H9 (cell line): ENCODE measurements around the gene SLAMF1. TPM values are rescaled to one million over a fixed set of nuclear protein-coding genes. Genes with fewer than 3 reads are reported as not detected.

Experiments
- DNase-seq: peaks from one replicate; pipeline ENCODE4 v3.0.0-alpha.2; 2017
- H2AFZ ChIP-seq: one replicate; pipeline ENCODE4 v1.6.1; 2013; ENCODE audit warnings: mild to moderate bottlenecking, low read length, control low read depth, moderate library complexity
- H2AK5ac ChIP-seq: 2 replicates; pipeline ENCODE4 v1.6.1; 2013; ENCODE audit warnings: low read length, control low read depth, mixed read lengths; ENCODE audit not compliant: insufficient read length
- H2BK120ac ChIP-seq: one replicate; pipeline ENCODE4 v1.6.1; 2013; ENCODE audit warnings: low read depth, mild to moderate bottlenecking, low read length, control low read depth, inconsistent platforms; ENCODE audit not compliant: poor library complexity, severe bottlenecking
- H2BK12ac ChIP-seq: 2 replicates; pipeline ENCODE4 v1.6.1; 2013; ENCODE audit warnings: low read length, control low read depth, mixed read lengths, low read depth; ENCODE audit not compliant: insufficient read length
- H2BK15ac ChIP-seq: 2 replicates; pipeline ENCODE4 v1.6.1; 2013; ENCODE audit warnings: low read depth, low read length, control low read depth
- H2BK20ac ChIP-seq: one replicate; pipeline ENCODE4 v1.6.1; 2013; ENCODE audit warnings: low read depth, mild to moderate bottlenecking, low read length, control low read depth, inconsistent platforms; ENCODE audit not compliant: poor library complexity, severe bottlenecking
- H2BK5ac ChIP-seq: 2 replicates; pipeline ENCODE4 v1.6.1; 2013; ENCODE audit warnings: low read length, control low read depth, mixed read lengths; ENCODE audit not compliant: insufficient read length
- H3K14ac ChIP-seq: 2 replicates; pipeline ENCODE4 v1.6.1; 2013; ENCODE audit warnings: low read length, control low read depth; ENCODE audit not compliant: insufficient read depth
- H3K18ac ChIP-seq: 2 replicates; pipeline ENCODE4 v1.6.1; 2013; ENCODE audit warnings: low read depth, mild to moderate bottlenecking, mixed read lengths, low read length, control low read depth; ENCODE audit not compliant: insufficient read length
- H3K23ac ChIP-seq: 2 replicates; pipeline ENCODE4 v1.6.1; 2013; ENCODE audit warnings: low read length, control low read depth, mixed read lengths, low read depth; ENCODE audit not compliant: insufficient read length
- H3K23me2 ChIP-seq: 2 replicates; pipeline ENCODE4 v1.6.1; 2013; ENCODE audit warnings: low read depth, mild to moderate bottlenecking, mixed read lengths, low read length, control low read depth; ENCODE audit not compliant: insufficient read length, poor library complexity, severe bottlenecking
- H3K27ac ChIP-seq: 2 replicates; pipeline ENCODE4 v1.5.1; 2013; ENCODE audit warnings: low read length, control low read depth, mixed read lengths, low read depth; ENCODE audit not compliant: insufficient read length
- H3K27me3 ChIP-seq: 2 replicates; pipeline ENCODE4 v1.6.1; 2013; ENCODE audit warnings: low read length, control low read depth, inconsistent platforms; ENCODE audit not compliant: insufficient read depth
- H3K4ac ChIP-seq: 2 replicates; pipeline ENCODE4 v1.6.1; 2013; ENCODE audit warnings: low read depth, mild to moderate bottlenecking, control low read depth, inconsistent platforms, low read length, moderate library complexity
- H3K4me1 ChIP-seq: 2 replicates; pipeline ENCODE4 v1.6.1; 2013; ENCODE audit warnings: low read length, control low read depth, inconsistent platforms; ENCODE audit not compliant: insufficient read depth
- H3K4me2 ChIP-seq: 2 replicates; pipeline ENCODE4 v1.6.1; 2013; ENCODE audit warnings: low read length, control low read depth, mixed read lengths; ENCODE audit not compliant: insufficient read length, insufficient read depth
- H3K56ac ChIP-seq: 2 replicates; pipeline ENCODE4 v1.6.1; 2013; ENCODE audit warnings: low read depth, mild to moderate bottlenecking, mixed read lengths, low read length, control low read depth; ENCODE audit not compliant: insufficient read length
- H3K79me1 ChIP-seq: 2 replicates; pipeline ENCODE4 v1.6.1; 2013; ENCODE audit warnings: low read depth, mild to moderate bottlenecking, moderate library complexity, low read length, control low read depth, inconsistent platforms; ENCODE audit not compliant: insufficient read depth, poor library complexity, severe bottlenecking
- H3K79me2 ChIP-seq: 2 replicates; pipeline ENCODE4 v1.6.1; 2013; ENCODE audit warnings: low read length, control low read depth, inconsistent platforms; ENCODE audit not compliant: insufficient read depth
- H3K9ac ChIP-seq: 2 replicates; pipeline ENCODE4 v1.6.1; 2013; ENCODE audit warnings: low read length, control low read depth, mixed read lengths; ENCODE audit not compliant: insufficient read length; ENCODE audit errors: extremely low read depth
- H3K9me3 ChIP-seq: one replicate; pipeline ENCODE4 v1.6.1; 2013; ENCODE audit warnings: low read depth, low read length, inconsistent platforms; ENCODE audit not compliant: control insufficient read depth
- H3T11ph ChIP-seq: one replicate; pipeline ENCODE4 v1.6.1; 2013; ENCODE audit warnings: mild to moderate bottlenecking, low read length, control low read depth, inconsistent platforms
- H4K20me1 ChIP-seq: one replicate; pipeline ENCODE4 v1.6.1; 2013; ENCODE audit not compliant: control insufficient read depth, insufficient read length, insufficient read depth
- H4K5ac ChIP-seq: 2 replicates; pipeline ENCODE4 v1.6.1; 2013; ENCODE audit warnings: low read depth, mild to moderate bottlenecking, mixed read lengths, low read length, control low read depth; ENCODE audit not compliant: insufficient read length
- H4K8ac ChIP-seq: replicated peaks from 2 replicates; pipeline ENCODE4 v1.6.1; 2013; ENCODE audit warnings: low read length, control low read depth, mixed read lengths, low read depth; ENCODE audit not compliant: insufficient read length
- H4K91ac ChIP-seq: 2 replicates; pipeline ENCODE4 v1.6.1; 2013; ENCODE audit warnings: low read depth, mild to moderate bottlenecking, moderate library complexity, mixed read lengths, low read length, control low read depth; ENCODE audit not compliant: insufficient read length
- H3K27ac Mint-ChIP-seq, 3 experiments: 2 replicates in 2 of 3; 3 replicates in 1 of 3; pipeline ENCODE4 v1.8.0; 2020 to 2021; ENCODE audit warnings: mixed read lengths in 3 of 3, mild to moderate bottlenecking in 1 of 3, moderate library complexity in 1 of 3
- H3K27me3 Mint-ChIP-seq: 2 replicates; pipeline ENCODE4 v1.8.0; 2021; ENCODE audit warnings: low read depth, mild to moderate bottlenecking, moderate library complexity, mixed read lengths
- H3K36me3 Mint-ChIP-seq, 3 experiments: 2 replicates in 2 of 3; 3 replicates in 1 of 3; pipeline ENCODE4 v1.8.0; 2020 to 2021; ENCODE audit warnings: low read depth in 3 of 3, mixed read lengths in 3 of 3; ENCODE audit not compliant: insufficient read depth in 1 of 3
- H3K4me1 Mint-ChIP-seq, 2 experiments: 2 replicates each; pipeline ENCODE4 v1.8.0; 2020; ENCODE audit warnings: mixed read lengths in 2 of 2
- H3K4me3 Mint-ChIP-seq, 2 experiments: 2 replicates in 1 of 2; 3 replicates in 1 of 2; pipeline ENCODE4 v1.8.0; 2020 to 2021; ENCODE audit warnings: mild to moderate bottlenecking in 2 of 2, mixed read lengths in 2 of 2, moderate library complexity in 1 of 2
- H3K9me3 Mint-ChIP-seq, 2 experiments: 2 replicates in 1 of 2; 3 replicates in 1 of 2; pipeline ENCODE4 v1.8.0; 2020; ENCODE audit warnings: mild to moderate bottlenecking in 2 of 2, mixed read lengths in 2 of 2, moderate library complexity in 1 of 2
- CTCF ChIP-seq: fragments of 200-600 bp; sonication (generic); conservative IDR thresholded peaks from 3 replicates; pipeline ENCODE4 v1.8.0; 2021; ENCODE audit warnings: antibody characterized with exemption, mild to moderate bottlenecking
- WGBS: extraction: QIAGEN DNeasy Blood & Tissue Kit; methylation state at CpG from one replicate; pipeline ENCODE4 v1.1.7; 2013; ENCODE audit warnings: missing lambda C conversion rate, low lambda C conversion rate, mixed read lengths; ENCODE audit not compliant: insufficient read length; ENCODE audit errors: extremely low coverage; 5-methylcytosine and 5-hydroxymethylcytosine counted together
- total RNA-seq: library from RNA; stranded (reverse); gene quantifications from 2 replicates; pipeline ENCODE4 v1.2.1, GENCODE V29; 2021

SLAMF1 gene
- total RNA-seq, 1 experiment from 2014 or later, result not detected

- H2BK120ac ChIP-seq, result no peak overlapping the region
- no peak overlapping the region for H3K9ac ChIP-seq
- no peaks in the 10 kb centered on the region for H3K79me2 ChIP-seq
- H2BK12ac ChIP-seq, result no peak overlapping the region
- no peak overlapping the region for H3T11ph ChIP-seq
- H3K4me2 ChIP-seq, result no peak overlapping the region
- H3K23me2 ChIP-seq, result no peaks in the 10 kb centered on the region
- H2BK15ac ChIP-seq, result no peak overlapping the region
- no peaks in the 10 kb centered on the region for H3K9me3 ChIP-seq
- H3K4ac ChIP-seq, result no peak overlapping the region
- H3K18ac ChIP-seq, result no peak overlapping the region
- H3K14ac ChIP-seq, result no peak overlapping the region
- no peak overlapping the region for H4K91ac ChIP-seq
- H3K27ac ChIP-seq, result no peak overlapping the region
- no peak overlapping the region for H3K56ac ChIP-seq
- no peak overlapping the region for H2AK5ac ChIP-seq
- H3K4me1 Mint-ChIP-seq, result 0 out of 4 replicates have a peak, but pooled peaks cover 2% of the 10 kb centered on the region in 2 experiments
- no peak overlapping the region for H3K23ac ChIP-seq
- no peak overlapping the region for H4K8ac ChIP-seq
- H3K27ac Mint-ChIP-seq, result no peak overlapping the region
- H2AFZ ChIP-seq, result no peak overlapping the region
- no peaks in the 10 kb centered on the region for H3K27me3 ChIP-seq
- no peak overlapping the region for H2BK20ac ChIP-seq
- H3K27me3 Mint-ChIP-seq, result 0 out of 2 replicates have a peak, but pooled peaks cover 1% of the 10 kb centered on the region
- H3K36me3 Mint-ChIP-seq, result no peaks in the 10 kb centered on the region
- H2BK5ac ChIP-seq, result no peak overlapping the region
- H3K4me3 Mint-ChIP-seq, result no peak overlapping the region
- no peaks in the 10 kb centered on the region for H4K20me1 ChIP-seq
- H3K4me1 ChIP-seq, result no peaks in the 10 kb centered on the region
- H3K9me3 Mint-ChIP-seq, result no peaks in the 10 kb centered on the region
- H4K5ac ChIP-seq, result no peak overlapping the region
- no peak for TF ChIP-seq CTCF
- DNase-seq, result no peak
- no CpG with 5 or more reads among the region's 2 CpGs for WGBS
- H3K79me1 ChIP-seq, result no peaks in the 10 kb centered on the region
These were observed 70.0 kb downstream of the SLAMF1 start for GRCh38 chr1:160576884-160577283.
